Activated effector memory CD4-positive, alpha-beta T cell treated with anti-CD3 and anti-CD28 coated beads, Interleukin-2, amount 50 U/mL, for 16 hours (primary cell): Measurements from ENCODE around the gene ZDHHC6.
A peak's percentile ranks its signal among the peaks of the same experiment; 100 is the strongest.
"Not testable (repeated sequence)": the region's sequence is repeated elsewhere in the genome, so short reads cannot be mapped to it uniquely, and the experiment has no call there.

Experiments used
- DNase-seq: peaks from one replicate; pipeline ENCODE4 v3.0.0-alpha.2; 2020

ZDHHC6 gene

GRCh38 chr10:112446855-112447619 is at the start of gene ZDHHC6, which contains the start of gene VTI1A:
Gene ZDHHC6 (minus strand): TSS chr10:112446914. CDS start chr10:112445436, 1,478 bp downstream.
Gene VTI1A (plus strand): TSS chr10:112447215. CDS start chr10:112447374, 159 bp downstream.
- peak; percentile 95 for DNase-seq

- no peak for DNase-seq
Observed at GRCh38 chr10:112492736-112493135, 46.0 kb upstream of the ZDHHC6 start.

- DNase-seq, result no peak
Observed at GRCh38 chr10:112491144-112491543, 44.4 kb upstream of the ZDHHC6 start.

- no peak for DNase-seq
Observed at GRCh38 chr10:112490545-112490944, 43.8 kb upstream of the ZDHHC6 start.

- DNase-seq, result no peak
Observed at GRCh38 chr10:112487964-112488363, 41.2 kb upstream of the ZDHHC6 start.

DNA sequence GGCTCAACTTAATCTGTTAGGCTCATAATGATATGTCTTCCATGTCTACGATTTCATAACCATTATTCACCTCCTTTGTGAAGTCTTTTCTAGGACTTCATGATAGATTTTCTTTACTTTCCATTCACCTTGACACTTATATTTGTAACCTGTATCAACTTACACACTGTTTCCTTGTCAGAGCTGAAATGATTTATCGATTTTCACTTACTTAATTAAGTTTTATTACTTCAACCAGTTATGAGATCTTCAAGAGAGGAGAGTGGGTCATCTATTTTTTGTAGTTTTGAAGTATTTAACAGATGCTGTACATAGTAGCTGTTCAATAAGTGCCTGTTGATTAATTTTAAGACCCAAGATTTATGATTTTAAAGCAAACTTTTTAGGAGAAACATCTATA is 37.7 kb upstream of the ZDHHC6 start:
- no peak for DNase-seq

DNA sequence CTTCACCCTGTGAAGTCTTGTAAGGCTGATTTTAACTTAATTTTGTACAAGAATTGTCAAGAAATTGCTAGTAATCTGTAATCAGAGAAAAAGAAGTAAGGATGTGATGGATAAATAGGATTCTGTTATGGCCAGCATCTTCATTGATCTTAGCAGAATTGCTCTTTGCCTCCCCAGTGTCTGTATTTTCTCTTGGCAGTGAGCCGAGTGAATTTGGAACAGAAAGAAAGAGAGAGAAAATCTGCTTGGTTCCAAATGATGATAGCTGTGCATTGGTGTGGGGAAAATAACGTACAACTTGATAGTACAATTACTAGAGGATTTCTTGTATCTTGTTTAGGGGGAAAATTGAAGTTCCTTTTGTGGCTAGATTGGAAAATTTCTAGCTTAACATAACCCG is 34.9 kb upstream of the ZDHHC6 start:
- DNase-seq, result no peak

DNA sequence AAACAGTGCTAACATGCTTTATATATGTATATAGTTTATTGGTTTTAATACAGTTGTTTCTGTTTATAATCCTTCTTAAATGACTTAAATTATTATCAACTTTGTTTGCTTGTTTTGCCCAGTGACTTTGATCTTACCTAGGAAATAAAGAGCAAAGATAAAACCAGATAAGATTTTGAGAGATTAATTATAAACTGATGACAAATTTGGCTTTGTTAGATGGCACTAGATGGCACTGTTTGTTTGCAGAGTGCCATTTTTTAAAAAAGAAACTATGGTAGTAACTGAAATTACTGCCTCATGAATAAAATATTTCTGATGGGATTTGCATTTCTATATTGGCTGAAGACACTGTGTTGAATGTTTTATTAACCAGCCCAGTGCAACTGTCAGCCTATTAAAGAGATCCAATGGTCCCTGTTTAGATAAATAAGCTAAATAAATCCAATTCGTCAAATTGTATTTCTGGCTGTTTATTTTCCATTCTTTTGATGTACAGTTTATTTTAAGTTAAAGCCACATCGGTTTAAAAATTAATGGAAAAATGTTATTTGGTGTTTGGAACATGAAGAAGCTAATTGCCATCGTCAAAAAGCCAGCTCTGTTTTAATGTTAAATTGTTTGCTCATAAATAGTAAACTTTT is 29.0 kb upstream of the ZDHHC6 start:
- no peak for DNase-seq

- no peak for DNase-seq
Observed at GRCh38 chr10:112471878-112472487, 25.3 kb upstream of the ZDHHC6 start.

- no peak for DNase-seq
Observed at GRCh38 chr10:112467541-112468075, 20.9 kb upstream of the ZDHHC6 start.

- DNase-seq, result no peak
Observed at GRCh38 chr10:112466802-112467201, 20.1 kb upstream of the ZDHHC6 start.

GRCh38 chr10:112465299-112465883 is 18.7 kb upstream of the ZDHHC6 start:
- no peak for DNase-seq

DNA sequence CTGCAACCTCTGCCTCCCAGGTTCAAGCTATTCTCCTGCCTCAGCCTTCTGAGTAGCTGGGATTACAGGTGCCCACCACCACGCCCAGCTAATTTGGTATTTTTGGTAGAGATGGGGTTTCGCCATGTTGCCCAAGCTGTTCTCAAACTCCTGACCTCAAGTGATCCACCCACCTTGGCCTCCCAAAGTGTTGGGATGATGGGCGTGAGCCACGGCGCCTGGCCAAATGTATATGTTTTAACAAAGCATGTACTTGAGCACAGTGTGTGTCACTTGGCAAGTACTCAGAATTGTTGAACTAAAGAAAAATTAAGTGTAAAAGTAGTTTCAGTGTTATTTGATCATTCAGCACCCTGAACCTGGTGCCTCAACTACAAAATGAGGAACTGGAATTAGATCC is 17.4 kb upstream of the ZDHHC6 start:
- DNase-seq, result not testable (repeated sequence)

GRCh38 chr10:112461029-112461887 is 14.5 kb upstream of the ZDHHC6 start:
- no peak for DNase-seq

DNA sequence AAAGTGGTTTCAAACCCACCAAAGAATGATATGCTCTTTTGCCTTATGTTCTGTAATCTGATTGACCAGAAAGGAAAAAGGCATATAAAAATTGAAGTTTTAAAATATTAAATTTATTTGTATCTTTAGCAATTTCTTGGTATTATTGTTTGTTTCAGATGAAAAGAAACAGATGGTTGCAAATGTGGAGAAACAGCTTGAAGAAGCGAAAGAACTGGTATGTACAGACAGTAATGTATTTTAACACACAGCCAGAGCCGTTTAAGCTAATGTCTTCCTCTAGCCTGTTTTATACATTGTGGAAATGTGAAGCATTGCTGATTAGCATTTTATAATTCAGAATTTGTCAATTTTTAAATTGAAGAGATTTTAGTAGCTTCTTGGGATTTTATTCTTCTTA is 13.7 kb upstream of the ZDHHC6 start:
- no peak for DNase-seq

DNA sequence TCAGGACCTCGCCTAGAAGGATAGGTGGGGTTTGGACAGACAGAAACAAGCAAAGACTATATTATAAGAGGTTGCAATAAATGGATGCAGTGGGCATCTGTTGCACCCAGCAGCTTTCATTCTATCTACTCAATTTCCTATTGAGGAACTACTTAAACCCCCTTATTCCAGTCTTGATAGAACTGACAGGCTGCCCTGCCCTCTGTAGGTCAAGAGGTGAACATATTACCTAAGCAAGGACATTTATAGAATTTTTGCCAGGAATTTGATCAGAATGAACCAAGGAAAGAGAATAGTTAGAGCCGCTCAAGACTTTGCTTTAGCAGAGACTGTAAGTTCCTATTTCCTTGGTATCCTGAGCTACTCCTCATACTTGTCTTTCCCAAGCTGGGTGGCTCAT is 9.8 kb upstream of the ZDHHC6 start:
- no peak for DNase-seq

GRCh38 chr10:112454910-112455779 is 8.4 kb upstream of the ZDHHC6 start:
- no peak for DNase-seq

GRCh38 chr10:112448888-112449287 is 2.2 kb upstream of the ZDHHC6 start:
- no peak for DNase-seq

- no peak for DNase-seq
Observed at GRCh38 chr10:112447620-112447928, 860 bp upstream of the ZDHHC6 start.

GRCh38 chr10:112446055-112446854 is 459 bp downstream of the ZDHHC6 start:
- peak; percentile 66 for DNase-seq

GRCh38 chr10:112442063-112442462 is 4.7 kb downstream of the ZDHHC6 start:
- DNase-seq, result no peak
